NCI-H2227 (cell line): ENCODE measurements around the gene AMH.
A peak's percentile ranks its signal among the peaks of the same experiment; 100 is the strongest.
"Not testable (repeated sequence)": the region's sequence is repeated elsewhere in the genome, so short reads cannot be mapped to it uniquely, and the experiment has no call there.

Source experiments
- DNase-seq: peaks from one replicate; lab custom pipeline; 2025; ENCODE audit not compliant: unreplicated experiment; lab: John Stamatoyannopoulos, UW

AMH gene

GRCh38 chr19:2268480-2268830 is 19.3 kb downstream of the AMH start:
- DNase-seq, result no peak

GRCh38 chr19:2268861-2269243 is 19.7 kb downstream of the AMH start:
- DNase-seq, result no peak

GRCh38 chr19:2269244-2270156 is 20.4 kb downstream of the AMH start:
- peak; percentile 94 for DNase-seq

DNA sequence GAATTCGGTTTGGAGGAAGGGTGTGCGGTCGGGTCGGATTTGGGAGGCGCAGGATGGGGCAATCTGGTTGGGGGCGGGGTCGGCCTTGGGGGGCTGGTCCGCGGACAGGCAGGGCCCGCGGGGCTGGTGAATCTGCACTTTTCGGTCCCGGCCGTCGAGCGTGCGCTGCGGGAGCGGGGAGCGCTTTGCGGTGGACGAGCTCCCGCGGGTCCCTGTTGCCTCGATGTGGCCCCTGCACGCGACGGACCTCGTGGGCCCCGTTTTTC is 21.0 kb downstream of the AMH start:
- DNase-seq, result no peak

GRCh38 chr19:2270423-2271233 is 21.5 kb downstream of the AMH start:
- DNase-seq, result peak; percentile 63

DNA sequence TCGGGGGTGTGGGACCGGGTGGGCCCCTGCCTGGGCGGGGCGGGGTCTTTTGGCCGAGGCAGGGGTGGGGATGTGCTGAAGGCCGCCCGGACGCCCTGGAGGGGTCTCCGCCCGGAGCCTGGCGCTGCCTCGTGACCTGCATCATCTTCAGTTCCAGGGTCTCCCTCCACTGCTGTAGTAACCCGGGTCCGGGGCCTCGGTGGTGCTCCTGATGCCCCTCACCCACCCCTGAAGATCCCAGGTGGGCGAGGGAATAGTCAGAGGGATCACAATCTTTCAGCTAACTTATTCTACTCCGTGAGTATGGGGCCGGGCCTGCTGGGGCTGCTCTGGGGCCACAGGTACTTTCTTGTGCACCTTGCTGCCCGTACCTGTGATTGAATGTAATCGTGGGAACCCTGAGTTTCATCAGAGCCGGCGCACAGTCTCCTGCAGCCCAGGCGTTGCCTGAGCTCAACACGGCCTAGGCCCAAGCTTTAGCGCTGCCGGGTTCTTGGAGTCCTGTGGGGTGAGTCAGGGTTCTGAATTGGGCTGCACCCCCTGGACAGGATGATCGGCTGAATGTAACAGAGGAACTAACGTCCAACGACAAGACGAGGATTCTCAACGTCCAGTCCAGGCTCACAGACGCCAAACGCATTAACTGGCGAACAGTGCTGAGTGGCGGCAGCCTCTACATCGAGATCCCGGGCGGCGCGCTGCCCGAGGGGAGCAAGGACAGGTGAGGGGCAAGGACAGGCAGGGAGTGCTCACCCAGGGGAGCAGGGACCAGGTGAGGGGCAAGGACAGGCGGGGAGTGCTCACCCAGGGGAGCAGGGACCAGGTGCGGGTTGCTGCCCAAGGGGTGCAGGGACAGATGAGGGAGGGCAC is 22.3 kb downstream of the AMH start:
- no peak for DNase-seq

GRCh38 chr19:2273356-2274184 is 24.4 kb downstream of the AMH start:
- DNase-seq, result peak; percentile 35

DNA sequence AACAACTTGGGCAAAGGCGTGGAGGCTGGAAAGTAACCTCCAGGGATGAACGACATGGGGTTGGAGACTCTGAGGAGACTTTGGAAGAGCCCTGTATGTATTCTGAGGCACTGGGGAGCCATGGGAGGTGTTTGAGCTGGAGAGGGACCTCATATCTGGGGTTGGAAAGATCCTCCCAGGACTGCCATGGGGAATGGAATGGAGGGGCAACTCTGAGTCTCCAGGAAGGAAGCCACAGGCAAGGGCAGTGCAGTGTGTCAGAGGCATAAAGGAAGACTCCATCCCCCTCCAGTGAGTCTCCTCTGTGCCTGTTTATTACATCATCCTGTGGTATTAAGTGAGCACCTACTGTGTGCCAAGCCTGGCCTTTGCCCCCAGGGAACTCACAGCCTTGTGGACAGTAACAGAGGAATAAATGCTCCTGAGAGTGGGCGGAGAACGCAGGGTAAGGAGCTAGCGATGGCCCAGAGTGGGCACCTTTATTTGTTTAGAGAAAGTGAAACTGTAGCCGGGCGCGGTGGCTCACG is 25.1 kb downstream of the AMH start:
- no peak for DNase-seq

DNA sequence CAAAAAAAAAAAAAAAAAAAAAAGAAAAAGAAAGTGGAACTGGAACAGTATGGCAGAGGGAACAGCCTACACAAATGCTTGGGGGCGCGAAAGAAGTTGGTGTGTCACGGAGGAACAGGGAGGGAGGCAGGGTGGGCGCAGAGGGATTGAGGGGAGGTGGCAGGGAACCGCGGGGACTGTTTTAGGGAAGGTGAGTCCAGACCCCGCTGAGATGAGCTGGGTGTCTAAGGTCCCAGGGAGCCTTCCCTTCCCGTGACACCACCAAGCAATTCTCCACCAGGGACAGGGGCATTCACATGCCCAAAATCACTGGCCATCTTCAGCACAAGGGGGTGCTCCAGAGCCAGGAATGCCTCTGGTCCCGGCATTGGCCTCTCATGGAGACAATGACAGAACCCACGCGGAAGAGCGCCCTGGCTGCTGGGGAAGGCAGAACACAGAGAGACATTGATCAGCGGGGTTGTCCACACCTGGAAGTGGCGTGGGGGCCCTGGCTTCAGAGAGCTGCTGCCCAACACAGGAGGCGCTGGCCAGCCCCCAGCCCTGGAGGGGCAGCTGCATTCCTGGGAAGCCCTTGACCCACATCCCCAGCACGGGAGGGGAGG is 25.9 kb downstream of the AMH start:
- no peak for DNase-seq

- no peak for DNase-seq
These were observed 26.7 kb downstream of the AMH start for GRCh38 chr19:2275588-2276428.

DNA sequence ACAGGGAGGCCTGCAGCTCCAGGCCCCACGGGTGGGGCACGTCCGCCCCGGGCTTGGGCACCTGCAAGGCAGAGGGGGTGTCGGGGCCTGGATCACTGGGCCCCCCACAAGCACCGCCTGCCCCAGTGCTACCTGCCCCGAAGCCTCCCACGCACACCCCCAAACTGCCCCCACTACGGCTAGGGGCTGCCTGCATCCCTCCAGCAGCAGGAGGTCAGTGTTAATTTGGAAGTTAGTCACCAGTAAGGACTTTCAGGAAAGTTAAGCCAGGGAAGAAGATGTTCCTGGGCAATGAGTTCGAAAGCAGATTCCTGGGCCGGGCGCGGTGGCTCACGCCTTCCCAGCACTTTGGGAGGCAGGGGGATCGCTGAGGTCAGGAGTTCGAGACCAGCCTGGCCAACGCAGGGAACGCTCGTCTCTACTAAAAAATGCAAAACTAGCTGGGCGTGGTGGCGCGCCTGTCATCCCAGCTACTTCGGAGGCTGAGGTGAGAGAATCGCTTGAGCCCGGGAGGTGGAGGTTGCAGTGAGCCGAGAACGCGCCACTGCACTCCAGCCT is 27.4 kb downstream of the AMH start:
- no peak for DNase-seq

GRCh38 chr19:2277138-2277537 is 28.0 kb downstream of the AMH start:
- no peak for DNase-seq

GRCh38 chr19:2278459-2279158 is 29.5 kb downstream of the AMH start:
- no peak for DNase-seq

- DNase-seq, result no peak
These were observed 31.6 kb downstream of the AMH start for GRCh38 chr19:2280633-2281264.

GRCh38 chr19:2281265-2282061 is 32.3 kb downstream of the AMH start:
- not testable (repeated sequence) for DNase-seq

DNA sequence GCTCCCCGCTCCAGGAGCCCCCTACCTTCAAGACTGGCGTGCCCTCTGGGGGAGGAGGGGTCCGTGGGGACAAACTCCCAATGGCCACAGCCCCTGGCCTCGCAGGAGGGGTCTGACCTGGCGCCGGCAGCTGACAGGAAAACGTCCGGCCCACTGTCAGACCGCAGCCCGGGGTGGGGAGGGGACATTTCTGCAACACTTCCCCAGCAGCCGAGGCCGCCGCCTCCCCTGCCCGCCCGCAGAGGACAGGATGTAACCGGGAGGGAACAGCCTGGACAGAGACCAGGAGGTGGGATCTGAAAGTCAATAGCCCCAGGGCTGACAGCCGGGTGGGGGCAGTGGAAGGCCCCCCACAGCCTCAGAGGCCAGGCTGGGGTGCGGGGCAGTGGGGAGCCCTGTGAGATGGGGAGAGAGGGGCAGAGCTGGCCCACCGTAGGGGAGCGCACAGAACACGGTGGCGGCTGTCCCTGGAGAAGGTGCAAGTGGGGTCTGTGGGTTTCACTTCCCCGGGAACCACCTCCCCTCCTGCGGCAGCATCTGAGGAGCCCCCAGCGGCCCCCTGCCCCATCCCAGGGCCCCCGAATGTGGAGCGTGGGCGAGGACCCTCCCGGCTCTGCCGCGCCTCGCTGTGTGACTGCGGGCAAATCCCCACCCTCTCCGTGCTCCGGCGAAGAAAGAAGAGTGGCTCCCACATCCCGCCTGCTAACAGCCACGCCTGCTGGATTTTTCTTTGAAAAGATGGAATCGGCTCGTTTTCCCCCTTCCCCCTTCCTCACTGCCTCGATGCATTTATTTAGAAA is 33.1 kb downstream of the AMH start, which contains the start of gene PEAK3:
TSS of gene PEAK3 (minus strand) at position 114 of the 800 bp plus-strand sequence. CDS start 1,244 bp downstream, outside the sequence.
- no peak for DNase-seq
